IPS-15b (cell line): ENCODE results near the gene DPYSL5.

Experiments
- H3K27me3 ChIP-seq: one replicate; pipeline ENCODE4 v1.6.1; 2013; ENCODE audit warnings: low read length; ENCODE audit not compliant: control insufficient read depth, insufficient read depth
- H3K36me3 ChIP-seq: one replicate; pipeline ENCODE4 v1.6.1; 2013; ENCODE audit warnings: low read length; ENCODE audit not compliant: control insufficient read depth, insufficient read depth
- H3K4me1 ChIP-seq: one replicate; pipeline ENCODE4 v1.6.1; 2013; ENCODE audit warnings: mild to moderate bottlenecking, low read length; ENCODE audit not compliant: control insufficient read depth, insufficient read depth
- H3K4me3 ChIP-seq: one replicate; pipeline ENCODE4 v1.5.1; 2013; ENCODE audit warnings: low read depth, low read length
- H3K9ac ChIP-seq: one replicate; pipeline ENCODE4 v1.6.1; 2013; ENCODE audit warnings: low read depth, mild to moderate bottlenecking, low read length
- H3K9me3 ChIP-seq: one replicate; pipeline ENCODE4 v1.6.1; 2013; ENCODE audit warnings: mild to moderate bottlenecking, low read length; ENCODE audit not compliant: control insufficient read depth, insufficient read depth

The DPYSL5 gene

GRCh38 chr2:26898480-26899078 lies 50.6 kb downstream of the DPYSL5 start:
- no peak overlapping the region for H3K4me3 ChIP-seq
- peaks cover 16% of the 10 kb centered on the region for H3K4me1 ChIP-seq
- no peaks in the 10 kb centered on the region for H3K36me3 ChIP-seq
- no peaks in the 10 kb centered on the region for H3K9me3 ChIP-seq
- H3K9ac ChIP-seq, result no peak overlapping the region
- H3K27me3 ChIP-seq, result peaks cover 6% of the 10 kb centered on the region

- no peak overlapping the region for H3K9ac ChIP-seq
- H3K4me1 ChIP-seq, result peaks cover 16% of the 10 kb centered on the region
- H3K27me3 ChIP-seq, result peaks cover 9% of the 10 kb centered on the region
- H3K36me3 ChIP-seq, result no peaks in the 10 kb centered on the region
- no peaks in the 10 kb centered on the region for H3K9me3 ChIP-seq
- H3K4me3 ChIP-seq, result no peak overlapping the region
Observed at GRCh38 chr2:26899500-26900164, 51.7 kb downstream of the DPYSL5 start.

- H3K4me1 ChIP-seq, result peaks cover 16% of the 10 kb centered on the region
- H3K27me3 ChIP-seq, result peaks cover 9% of the 10 kb centered on the region
- no peak overlapping the region for H3K9ac ChIP-seq
- H3K36me3 ChIP-seq, result no peaks in the 10 kb centered on the region
- no peaks in the 10 kb centered on the region for H3K9me3 ChIP-seq
- H3K4me3 ChIP-seq, result no peak overlapping the region
Observed at GRCh38 chr2:26900831-26901321, 52.9 kb downstream of the DPYSL5 start.

GRCh38 chr2:26901326-26902183 lies 53.6 kb downstream of the DPYSL5 start:
- Histone ChIP-seq H3K9me3 (no peaks in the 10 kb centered on the region), H3K4me1 (peaks cover 16% of the 10 kb centered on the region), H3K9ac (no peak overlapping the region), H3K27me3 (peaks cover 9% of the 10 kb centered on the region), H3K4me3 (peak overlapping the region; percentile 13), H3K36me3 (no peaks in the 10 kb centered on the region)

- peaks cover 16% of the 10 kb centered on the region for H3K4me1 ChIP-seq
- H3K4me3 ChIP-seq, result no peak overlapping the region
- no peak overlapping the region for H3K9ac ChIP-seq
- H3K9me3 ChIP-seq, result no peaks in the 10 kb centered on the region
- no peaks in the 10 kb centered on the region for H3K36me3 ChIP-seq
- peaks cover 9% of the 10 kb centered on the region for H3K27me3 ChIP-seq
Observed at GRCh38 chr2:26903676-26904075, 55.7 kb downstream of the DPYSL5 start.

DNA sequence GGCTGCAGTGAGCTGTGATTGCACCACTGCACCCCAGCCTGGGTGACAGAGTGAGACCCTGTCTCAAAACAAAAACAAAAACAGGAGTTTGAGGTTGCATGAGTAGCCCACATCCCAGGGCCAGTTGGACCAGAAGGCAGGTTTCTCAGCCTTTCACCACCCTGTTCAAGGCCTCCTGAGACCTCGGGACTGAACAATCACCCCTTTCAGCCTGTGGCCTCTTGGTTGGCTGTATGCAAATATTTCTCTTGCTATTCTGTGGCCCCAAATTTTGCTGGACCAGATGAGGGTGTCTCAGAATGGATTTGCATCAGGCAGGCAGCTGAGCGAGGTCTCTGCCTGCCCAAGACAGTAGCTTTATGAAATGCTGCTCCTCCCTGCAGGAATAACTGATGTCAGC lies 56.9 kb downstream of the DPYSL5 start:
- no peak overlapping the region for H3K9ac ChIP-seq
- H3K36me3 ChIP-seq, result no peaks in the 10 kb centered on the region
- peaks cover 9% of the 10 kb centered on the region for H3K27me3 ChIP-seq
- no peaks in the 10 kb centered on the region for H3K9me3 ChIP-seq
- H3K4me3 ChIP-seq, result no peak overlapping the region
- peaks cover 16% of the 10 kb centered on the region for H3K4me1 ChIP-seq

GRCh38 chr2:26905341-26906198 lies 57.6 kb downstream of the DPYSL5 start:
- Histone ChIP-seq H3K4me3 (no peak overlapping the region), H3K27me3 (peaks cover 8% of the 10 kb centered on the region), H3K36me3 (no peaks in the 10 kb centered on the region), H3K4me1 (peaks cover 16% of the 10 kb centered on the region), H3K9me3 (no peaks in the 10 kb centered on the region), H3K9ac (no peak overlapping the region)

DNA sequence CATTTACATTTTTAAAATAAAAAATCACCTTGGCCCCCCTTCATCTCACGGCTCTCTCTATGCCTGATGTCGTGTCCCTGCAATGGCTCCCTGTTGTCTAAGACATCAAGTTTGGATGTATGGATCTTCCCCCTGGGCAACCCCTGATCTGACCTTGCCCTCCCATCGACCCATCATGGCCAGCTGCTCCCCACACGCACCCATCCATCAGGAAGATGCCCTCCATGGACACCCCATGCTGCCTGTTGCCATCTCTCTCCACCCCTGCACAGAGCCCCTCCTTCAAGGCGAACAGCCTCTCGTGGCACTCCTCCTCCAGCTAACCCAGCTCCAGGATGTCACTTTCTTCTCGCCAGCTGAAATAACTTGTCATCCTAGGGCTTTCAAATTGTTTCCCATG lies 59.5 kb downstream of the DPYSL5 start:
- Histone ChIP-seq H3K4me1 (peaks cover 1% of the 10 kb centered on the region), H3K9ac (no peak overlapping the region), H3K4me3 (no peak overlapping the region), H3K9me3 (no peaks in the 10 kb centered on the region), H3K36me3 (no peaks in the 10 kb centered on the region), H3K27me3 (peaks cover 9% of the 10 kb centered on the region)

- H3K36me3 ChIP-seq, result no peaks in the 10 kb centered on the region
- H3K9ac ChIP-seq, result no peak overlapping the region
- no peaks in the 10 kb centered on the region for H3K9me3 ChIP-seq
- H3K27me3 ChIP-seq, result peaks cover 7% of the 10 kb centered on the region
- H3K4me1 ChIP-seq, result peaks cover 9% of the 10 kb centered on the region
- no peak overlapping the region for H3K4me3 ChIP-seq
Observed at GRCh38 chr2:26910176-26910575, 62.2 kb downstream of the DPYSL5 start.

DNA sequence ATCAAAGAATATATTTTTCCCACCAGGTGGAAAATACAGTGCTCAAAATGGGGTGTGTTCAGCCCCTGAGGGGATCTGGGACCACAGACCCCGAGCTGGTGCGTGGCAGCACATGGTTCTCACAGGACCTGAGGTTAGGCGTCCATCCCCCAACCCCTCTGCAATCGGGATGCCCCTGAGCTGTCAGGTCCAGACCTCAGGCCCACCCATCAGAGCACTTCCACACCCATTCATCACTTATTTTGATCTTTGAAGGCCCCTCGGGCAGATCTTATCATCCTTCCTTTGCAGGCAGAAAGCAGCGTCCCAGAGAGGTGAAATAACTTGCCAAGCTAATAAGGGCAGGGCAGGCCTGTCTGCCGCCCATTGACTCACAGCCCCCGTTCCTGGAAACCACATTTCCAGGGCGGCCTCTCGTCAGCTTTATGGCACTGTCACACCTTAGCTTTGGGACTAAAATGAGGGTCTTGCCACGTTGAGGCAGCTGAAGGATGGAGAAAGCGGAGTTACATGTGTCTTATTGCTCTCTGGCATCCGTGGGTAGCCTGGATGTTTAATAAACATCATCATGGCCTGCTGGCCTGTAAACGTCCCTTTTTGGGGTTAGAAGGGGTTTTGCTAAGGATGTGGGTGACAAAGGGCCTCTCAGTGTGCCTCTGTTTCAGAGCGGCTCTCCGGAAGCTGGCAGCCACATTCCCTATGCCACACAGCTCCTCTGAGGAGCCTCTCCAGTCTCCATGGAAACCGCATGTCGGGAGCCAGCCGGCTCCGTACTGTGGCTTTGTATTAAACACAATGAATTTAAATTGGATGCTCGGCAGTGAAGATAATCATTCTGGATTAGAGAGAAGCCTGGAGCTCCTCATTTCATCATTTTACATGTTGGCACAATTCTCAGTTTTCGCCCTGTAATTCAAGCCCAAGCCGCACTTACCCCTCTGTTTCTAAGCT lies 64.3 kb downstream of the DPYSL5 start:
- Histone ChIP-seq H3K4me3 (no peak overlapping the region), H3K9me3 (no peaks in the 10 kb centered on the region), H3K27me3 (peaks cover 7% of the 10 kb centered on the region), H3K36me3 (no peaks in the 10 kb centered on the region), H3K4me1 (peaks cover 9% of the 10 kb centered on the region), H3K9ac (no peak overlapping the region)
